Erythroblast (primary cell): ENCODE data around the gene TEKT5.

Source experiments
- GATA1 ChIP-seq: IDR thresholded peaks from 2 replicates; pipeline ENCODE4 v1.6.1; 2011; ENCODE audit warnings: low read depth, mild to moderate bottlenecking, control low read depth, low read length, moderate library complexity
- POLR2A ChIP-seq: IDR thresholded peaks from 2 replicates; pipeline ENCODE4 v1.6.1; 2011; ENCODE audit warnings: mild to moderate bottlenecking, low read length

GRCh38 chr16:10646581-10647263 is 48.0 kb downstream of the TEKT5 start:
- no peak for TF ChIP-seq POLR2A
- no peak for TF ChIP-seq GATA1
